GM19351 (cell line): Measurements from ENCODE around the gene OXER1.
A peak's percentile ranks its signal among the peaks of the same experiment; 100 is the strongest.
"Not testable (repeated sequence)": the region's sequence is repeated elsewhere in the genome, so short reads cannot be mapped to it uniquely, and the experiment has no call there.

Experiments used
- ATAC-seq: cut with Tn5 transposase; IDR thresholded peaks from one replicate; pipeline ENCODE4 v1.9.1; 2021; ENCODE audit warnings: mild to moderate bottlenecking, moderate library complexity; ENCODE audit not compliant: unreplicated experiment

OXER1 gene

GRCh38 chr2:42754021-42754775, 9.7 kb downstream of the OXER1 start:
- ATAC-seq = peak; percentile 51

- ATAC-seq = no peak
Observed at GRCh38 chr2:42752816-42753813, 10.8 kb downstream of the OXER1 start.

GRCh38 chr2:42752314-42752713, 11.6 kb downstream of the OXER1 start:
- peak; percentile 72 for ATAC-seq

GRCh38 chr2:42748840-42749239, 15.1 kb downstream of the OXER1 start:
- no peak for ATAC-seq

GRCh38 chr2:42747422-42747821, 16.5 kb downstream of the OXER1 start:
- no peak for ATAC-seq

GRCh38 chr2:42744545-42745082, 19.3 kb downstream of the OXER1 start:
- ATAC-seq = no peak

GRCh38 chr2:42743659-42743990, 20.3 kb downstream of the OXER1 start:
- ATAC-seq = no peak

GRCh38 chr2:42742740-42743658, 20.9 kb downstream of the OXER1 start:
- ATAC-seq = no peak

GRCh38 chr2:42741140-42741539, 22.8 kb downstream of the OXER1 start:
- ATAC-seq = no peak

- ATAC-seq = no peak
Observed at GRCh38 chr2:42736598-42737322, 27.2 kb downstream of the OXER1 start.

- ATAC-seq = no peak
Observed at GRCh38 chr2:42733852-42734251, 30.1 kb downstream of the OXER1 start.

- not testable (repeated sequence) for ATAC-seq
Observed at GRCh38 chr2:42731316-42731715, 32.6 kb downstream of the OXER1 start.

GRCh38 chr2:42726680-42727079, 37.3 kb downstream of the OXER1 start:
- ATAC-seq = no peak

- ATAC-seq = no peak
Observed at GRCh38 chr2:42725657-42726056, 38.3 kb downstream of the OXER1 start.

GRCh38 chr2:42724886-42725285, 39.0 kb downstream of the OXER1 start:
- no peak for ATAC-seq

GRCh38 chr2:42723465-42723864, 40.5 kb downstream of the OXER1 start:
- ATAC-seq = no peak

GRCh38 chr2:42722320-42723190, 41.4 kb downstream of the OXER1 start:
- peak; percentile 100 for ATAC-seq

- peak; percentile 14 for ATAC-seq
Observed at GRCh38 chr2:42721898-42722297, 42.0 kb downstream of the OXER1 start.

- ATAC-seq = no peak
Observed at GRCh38 chr2:42714686-42715085, 49.2 kb downstream of the OXER1 start.
